HL-60 (cell line): ENCODE results near the gene FAT4.

Experiments used
- POLR2AphosphoS5 ChIP-seq: IDR thresholded peaks from 2 replicates; pipeline ENCODE4 v1.6.1; 2012; ENCODE audit warnings: low read depth
- TF ChIP-seq, protein P1 (sequence below): IDR thresholded peaks from one replicate; pipeline ENCODE4 v1.5.1; 2011; ENCODE audit warnings: low read length, control low read depth, inconsistent platforms; ENCODE audit not compliant: insufficient read depth

DNA sequence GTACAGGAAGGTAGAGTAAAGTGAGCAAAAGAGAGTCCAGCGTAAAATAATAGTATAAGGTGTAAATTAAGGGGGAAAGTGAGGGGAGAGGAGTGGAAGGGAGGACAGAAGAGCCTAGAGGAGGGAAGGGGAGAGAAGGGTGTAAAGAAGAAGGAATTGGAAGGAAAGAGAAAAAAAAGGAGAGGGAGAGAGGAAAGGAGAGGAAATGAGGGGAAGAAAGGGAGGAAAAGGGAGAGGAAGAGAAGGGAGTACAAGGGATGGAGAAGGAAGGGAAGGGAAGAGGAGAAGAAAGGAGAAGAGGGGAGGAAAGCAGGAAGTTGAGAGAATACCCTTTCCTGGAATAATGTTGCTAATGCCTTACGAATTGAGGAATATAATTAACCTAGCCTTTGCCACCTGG lies 3.3 kb upstream of the FAT4 start:
- no peak for TF ChIP-seq POLR2AphosphoS5
- TF ChIP-seq, protein P1, sequence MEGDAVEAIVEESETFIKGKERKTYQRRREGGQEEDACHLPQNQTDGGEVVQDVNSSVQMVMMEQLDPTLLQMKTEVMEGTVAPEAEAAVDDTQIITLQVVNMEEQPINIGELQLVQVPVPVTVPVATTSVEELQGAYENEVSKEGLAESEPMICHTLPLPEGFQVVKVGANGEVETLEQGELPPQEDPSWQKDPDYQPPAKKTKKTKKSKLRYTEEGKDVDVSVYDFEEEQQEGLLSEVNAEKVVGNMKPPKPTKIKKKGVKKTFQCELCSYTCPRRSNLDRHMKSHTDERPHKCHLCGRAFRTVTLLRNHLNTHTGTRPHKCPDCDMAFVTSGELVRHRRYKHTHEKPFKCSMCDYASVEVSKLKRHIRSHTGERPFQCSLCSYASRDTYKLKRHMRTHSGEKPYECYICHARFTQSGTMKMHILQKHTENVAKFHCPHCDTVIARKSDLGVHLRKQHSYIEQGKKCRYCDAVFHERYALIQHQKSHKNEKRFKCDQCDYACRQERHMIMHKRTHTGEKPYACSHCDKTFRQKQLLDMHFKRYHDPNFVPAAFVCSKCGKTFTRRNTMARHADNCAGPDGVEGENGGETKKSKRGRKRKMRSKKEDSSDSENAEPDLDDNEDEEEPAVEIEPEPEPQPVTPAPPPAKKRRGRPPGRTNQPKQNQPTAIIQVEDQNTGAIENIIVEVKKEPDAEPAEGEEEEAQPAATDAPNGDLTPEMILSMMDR, result no peak
